HUES48 (cell line): ENCODE results near the gene PIK3IP1.

ENCODE experiments used
- H3K27ac ChIP-seq: one replicate; pipeline ENCODE4 v1.7.0; 2013; ENCODE audit warnings: low read depth, low read length, inconsistent platforms
- H3K27me3 ChIP-seq: 2 replicates; pipeline ENCODE4 v1.6.1; 2013; ENCODE audit warnings: mild to moderate bottlenecking, low read length; ENCODE audit not compliant: control insufficient read depth, insufficient read depth
- H3K36me3 ChIP-seq: 2 replicates; pipeline ENCODE4 v1.6.1; 2013; ENCODE audit warnings: low read length; ENCODE audit not compliant: control insufficient read depth, insufficient read depth
- H3K4me1 ChIP-seq: 2 replicates; pipeline ENCODE4 v1.6.1; 2013; ENCODE audit warnings: mild to moderate bottlenecking, low read length; ENCODE audit not compliant: control insufficient read depth, insufficient read depth
- H3K4me3 ChIP-seq: 2 replicates; pipeline ENCODE4 v1.5.1; 2013; ENCODE audit warnings: mild to moderate bottlenecking, low read depth, low read length
- H3K9ac ChIP-seq: 2 replicates; pipeline ENCODE4 v1.6.1; 2013; ENCODE audit warnings: mild to moderate bottlenecking, low read depth, low read length, moderate library complexity
- H3K9me3 ChIP-seq: 2 replicates; pipeline ENCODE4 v1.6.1; 2013; ENCODE audit warnings: low read length; ENCODE audit not compliant: control insufficient read depth, insufficient read depth

The PIK3IP1 gene

GRCh38 chr22:31292236-31292989, at the start of gene PIK3IP1:
TSS of gene PIK3IP1 (minus strand) at chr22:31292488. CDS start at chr22:31292344, 144 bp downstream.
- peak within 1 kb of the TSS; percentile 50 for H3K27ac ChIP-seq
- no peaks in the 10 kb centered on the region for H3K9me3 ChIP-seq
- peak within 1 kb of the TSS; percentile 60 for H3K4me3 ChIP-seq
- peaks cover 5% of the 10 kb centered on the region for H3K4me1 ChIP-seq
- H3K36me3 ChIP-seq, result no peaks in the 10 kb centered on the region
- peaks cover 20% of the 10 kb centered on the region for H3K27me3 ChIP-seq
- H3K9ac ChIP-seq, result no peak within 1 kb of the TSS

- Histone ChIP-seq H3K9ac (no peak overlapping the region), H3K27me3 (no peaks in the 10 kb centered on the region), H3K4me1 (peaks cover 34% of the 10 kb centered on the region), H3K36me3 (peaks cover 66% of the 10 kb centered on the region), H3K9me3 (no peaks in the 10 kb centered on the region), H3K27ac (no peak overlapping the region), H3K4me3 (no peak overlapping the region)
Observed at GRCh38 chr22:31341386-31342088, 49.2 kb upstream of the PIK3IP1 start.

- no peak overlapping the region for H3K9ac ChIP-seq
- H3K4me3 ChIP-seq, result no peak overlapping the region
- H3K9me3 ChIP-seq, result no peaks in the 10 kb centered on the region
- no peak overlapping the region for H3K27ac ChIP-seq
- peaks cover 71% of the 10 kb centered on the region for H3K36me3 ChIP-seq
- peaks cover 34% of the 10 kb centered on the region for H3K4me1 ChIP-seq
- no peaks in the 10 kb centered on the region for H3K27me3 ChIP-seq
Observed at GRCh38 chr22:31340765-31341247, 48.5 kb upstream of the PIK3IP1 start.

- Histone ChIP-seq H3K9me3 (no peaks in the 10 kb centered on the region), H3K4me1 (peaks cover 34% of the 10 kb centered on the region), H3K9ac (no peak overlapping the region), H3K36me3 (peaks cover 75% of the 10 kb centered on the region), H3K27me3 (no peaks in the 10 kb centered on the region), H3K4me3 (no peak overlapping the region), H3K27ac (no peak overlapping the region)
Observed at GRCh38 chr22:31340360-31340759, 48.1 kb upstream of the PIK3IP1 start.

GRCh38 chr22:31339148-31339832, 47.0 kb upstream of the PIK3IP1 start:
- peak overlapping the region; percentile 18 for H3K27ac ChIP-seq
- no peaks in the 10 kb centered on the region for H3K9me3 ChIP-seq
- peaks cover 26% of the 10 kb centered on the region for H3K4me1 ChIP-seq
- no peak overlapping the region for H3K4me3 ChIP-seq
- peaks cover 83% of the 10 kb centered on the region for H3K36me3 ChIP-seq
- H3K27me3 ChIP-seq, result no peaks in the 10 kb centered on the region
- H3K9ac ChIP-seq, result no peak overlapping the region

- Histone ChIP-seq H3K27me3 (no peaks in the 10 kb centered on the region), H3K4me3 (no peak overlapping the region), H3K9ac (no peak overlapping the region), H3K4me1 (peaks cover 7% of the 10 kb centered on the region), H3K27ac (no peak overlapping the region), H3K36me3 (peaks cover 91% of the 10 kb centered on the region), H3K9me3 (no peaks in the 10 kb centered on the region)
Observed at GRCh38 chr22:31337178-31337577, 44.9 kb upstream of the PIK3IP1 start.

- Histone ChIP-seq H3K27me3 (no peaks in the 10 kb centered on the region), H3K36me3 (peaks cover 90% of the 10 kb centered on the region), H3K9me3 (no peaks in the 10 kb centered on the region), H3K27ac (no peak overlapping the region), H3K4me1 (0 out of 2 replicates have a peak, but pooled peaks cover 2% of the 10 kb centered on the region), H3K4me3 (no peak overlapping the region), H3K9ac (no peak overlapping the region)
Observed at GRCh38 chr22:31334329-31334728, 42.0 kb upstream of the PIK3IP1 start.

GRCh38 chr22:31333641-31334040, 41.4 kb upstream of the PIK3IP1 start:
- no peaks in the 10 kb centered on the region for H3K27me3 ChIP-seq
- H3K9ac ChIP-seq, result no peak overlapping the region
- H3K4me3 ChIP-seq, result no peak overlapping the region
- peaks cover 91% of the 10 kb centered on the region for H3K36me3 ChIP-seq
- no peaks in the 10 kb centered on the region for H3K9me3 ChIP-seq
- H3K27ac ChIP-seq, result no peak overlapping the region
- H3K4me1 ChIP-seq, result no peaks in the 10 kb centered on the region

- Histone ChIP-seq H3K27ac (no peak overlapping the region), H3K9ac (no peak overlapping the region), H3K4me3 (no peak overlapping the region), H3K27me3 (no peaks in the 10 kb centered on the region), H3K36me3 (peaks cover 91% of the 10 kb centered on the region), H3K9me3 (no peaks in the 10 kb centered on the region), H3K4me1 (no peaks in the 10 kb centered on the region)
Observed at GRCh38 chr22:31332886-31333285, 40.6 kb upstream of the PIK3IP1 start.

- H3K36me3 ChIP-seq, result peaks cover 91% of the 10 kb centered on the region
- H3K4me1 ChIP-seq, result no peaks in the 10 kb centered on the region
- no peak overlapping the region for H3K4me3 ChIP-seq
- H3K9ac ChIP-seq, result no peak overlapping the region
- no peaks in the 10 kb centered on the region for H3K27me3 ChIP-seq
- H3K9me3 ChIP-seq, result no peaks in the 10 kb centered on the region
- no peak overlapping the region for H3K27ac ChIP-seq
Observed at GRCh38 chr22:31332010-31332409, 39.7 kb upstream of the PIK3IP1 start.
